GM12891 (cell line): Measurements from ENCODE around the gene CIDEC.

Experiments
- DNase-seq: peaks from one replicate; pipeline ENCODE4 v3.0.0; 2011; ENCODE audit warnings: low spot score; ENCODE audit not compliant: insufficient read length
- FAIRE-seq: peaks from 2 replicates; lab custom pipeline; 2011; peaks lifted over from hg19 to GRCh38; lab: Jason Lieb, UNC
- PAX5 ChIP-seq: IDR thresholded peaks from 2 replicates; pipeline ENCODE4 v1.6.1; 2011; ENCODE audit warnings: low read length, moderate library complexity, mild to moderate bottlenecking; ENCODE audit not compliant: insufficient read depth, severe bottlenecking
- POLR2A ChIP-seq: IDR thresholded peaks from 2 replicates; pipeline ENCODE4 v1.6.1; 2011; ENCODE audit warnings: low read depth, low read length, control low read depth
- POLR2AphosphoS5 ChIP-seq: IDR thresholded peaks from 2 replicates; pipeline ENCODE4 v1.6.1; 2011; ENCODE audit warnings: low read depth, low read length, control low read depth
- POU2F2 ChIP-seq: IDR thresholded peaks from 2 replicates; pipeline ENCODE4 v1.6.1; 2011; ENCODE audit warnings: low read depth, mild to moderate bottlenecking, control low read depth, low read length, moderate library complexity
- SPI1 ChIP-seq: IDR thresholded peaks from 2 replicates; pipeline ENCODE4 v1.6.1; 2011; ENCODE audit warnings: low read depth, low read length, control low read depth
- TAF1 ChIP-seq: IDR thresholded peaks from 2 replicates; pipeline ENCODE4 v1.6.1; 2011; ENCODE audit warnings: low read depth, low read length, control low read depth

CIDEC gene

DNA sequence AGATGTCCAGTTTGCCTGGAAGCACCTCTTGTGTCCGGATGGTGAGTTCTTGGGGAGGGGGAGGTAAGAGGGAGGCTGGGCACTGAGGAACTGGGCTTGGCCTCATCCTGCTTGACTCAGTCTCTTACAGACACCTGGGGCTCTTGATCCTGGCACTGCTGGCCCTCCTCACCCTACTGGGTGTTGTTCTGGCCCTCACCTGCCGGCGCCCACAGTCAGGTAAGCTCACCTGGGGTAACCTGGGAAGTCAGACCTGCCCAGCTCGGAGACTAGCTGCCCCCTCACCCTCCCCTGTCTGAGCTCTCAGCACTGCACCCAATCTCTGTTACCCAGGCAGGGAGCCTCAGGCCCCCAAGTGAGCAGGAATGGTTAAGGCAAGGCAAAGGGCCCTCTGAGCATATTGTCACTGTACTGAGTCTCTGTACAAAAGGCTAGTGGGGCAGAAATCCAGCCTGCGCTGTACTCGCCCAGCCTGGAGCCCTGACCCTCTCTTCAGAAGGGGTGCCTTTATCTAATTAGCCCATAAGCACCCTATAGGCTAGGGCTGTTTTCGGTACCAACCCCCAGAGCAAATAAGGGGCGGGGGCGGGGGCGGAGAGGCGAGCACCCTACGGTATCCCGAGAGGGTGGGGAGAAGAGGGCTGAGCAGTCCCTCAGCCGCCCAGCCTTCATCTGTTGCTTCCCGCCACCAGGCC lies 34.7 kb upstream of the CIDEC start:
- FAIRE-seq (no peak), DNase-seq (no peak)
- TF ChIP-seq TAF1: no peak
- no peak for TF ChIP-seq SPI1
- TF ChIP-seq POLR2A: no peak
- TF ChIP-seq PAX5: no peak
- TF ChIP-seq POU2F2: no peak
- no peak for TF ChIP-seq POLR2AphosphoS5

DNA sequence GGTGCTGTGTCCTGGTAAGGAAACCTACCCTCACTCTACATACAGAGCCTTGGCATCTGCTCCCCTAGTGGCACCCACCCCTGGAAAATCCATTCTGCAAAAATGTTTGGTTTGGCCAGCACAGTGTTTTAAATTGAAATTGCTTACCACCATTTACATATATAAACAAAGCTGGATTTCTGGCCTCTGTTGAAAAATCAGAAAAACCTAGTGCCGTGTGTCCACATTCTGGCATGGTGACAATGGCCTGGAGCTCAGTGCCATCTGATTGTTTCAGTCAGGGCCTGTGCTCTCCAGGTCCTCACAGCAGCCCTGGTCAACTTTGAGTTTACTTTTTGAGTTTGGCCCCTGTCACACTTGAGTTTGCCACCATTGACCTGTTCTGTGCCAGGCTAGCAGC lies 34.0 kb upstream of the CIDEC start:
- FAIRE-seq: no peak
- DNase-seq: no peak
- TF ChIP-seq PAX5: no peak
- TF ChIP-seq POU2F2: no peak
- TF ChIP-seq POLR2AphosphoS5: no peak
- TF ChIP-seq TAF1: no peak

DNA sequence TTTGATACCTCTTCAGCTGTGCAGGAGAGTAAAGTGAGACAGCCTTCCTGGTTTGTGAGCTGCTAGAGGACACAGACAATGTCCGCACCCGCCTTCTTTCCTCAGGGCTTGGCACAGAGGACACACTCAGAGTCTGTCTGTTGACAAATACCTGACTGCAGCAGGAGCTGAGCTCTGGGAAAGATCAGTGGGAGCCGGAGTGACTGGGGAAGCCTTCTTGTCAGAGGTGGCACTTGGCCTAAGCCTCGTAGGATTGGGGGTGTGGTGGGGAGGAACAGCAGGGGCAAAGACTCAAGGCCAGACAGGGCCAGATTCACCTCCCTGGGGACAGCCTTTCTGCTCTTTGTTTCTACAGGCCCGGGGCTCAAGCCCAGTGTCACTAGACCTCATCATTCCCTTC lies 33.5 kb upstream of the CIDEC start:
- FAIRE-seq (no peak), DNase-seq (no peak)

DNA sequence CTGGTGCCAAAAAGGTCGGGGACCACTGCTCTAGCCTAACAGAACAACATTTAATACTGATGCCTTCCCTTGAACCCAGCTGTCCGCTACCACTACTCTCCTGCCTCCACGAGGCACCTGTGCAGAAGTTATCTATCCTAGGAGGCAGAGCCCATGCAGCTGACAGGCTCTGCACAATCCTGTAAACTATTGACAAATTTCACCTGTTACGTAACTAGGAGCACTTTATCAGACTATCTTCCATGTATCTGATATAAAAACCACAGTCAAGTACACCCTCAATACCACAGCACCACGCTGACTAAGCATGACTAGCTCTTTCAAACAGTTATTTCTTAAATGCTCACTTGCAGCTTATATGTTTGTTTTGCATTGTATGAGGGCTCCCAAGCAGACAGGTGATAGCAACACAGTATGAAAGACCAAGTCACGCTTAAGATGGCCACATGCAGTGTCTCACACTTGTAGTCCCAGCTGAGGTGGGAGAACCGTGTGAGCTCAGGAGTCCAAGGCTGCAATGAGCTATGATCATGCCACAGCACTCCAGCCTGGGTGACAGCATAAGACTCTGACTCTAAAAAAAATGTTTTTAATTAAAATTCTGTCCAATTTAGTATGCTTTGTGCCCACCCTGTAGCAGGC lies 32.4 kb upstream of the CIDEC start:
- FAIRE-seq: no peak
- TF ChIP-seq SPI1 (no peak), POLR2A (no peak), PAX5 (no peak), POLR2AphosphoS5 (no peak)
- no peak for DNase-seq

More for the DNA sequence above, 33.5 kb upstream of the CIDEC start:
- no peak for TF ChIP-seq POU2F2
- TF ChIP-seq SPI1: no peak
- TF ChIP-seq TAF1: no peak
- no peak for TF ChIP-seq POLR2A
- TF ChIP-seq POLR2AphosphoS5: no peak
- no peak for TF ChIP-seq PAX5

DNA sequence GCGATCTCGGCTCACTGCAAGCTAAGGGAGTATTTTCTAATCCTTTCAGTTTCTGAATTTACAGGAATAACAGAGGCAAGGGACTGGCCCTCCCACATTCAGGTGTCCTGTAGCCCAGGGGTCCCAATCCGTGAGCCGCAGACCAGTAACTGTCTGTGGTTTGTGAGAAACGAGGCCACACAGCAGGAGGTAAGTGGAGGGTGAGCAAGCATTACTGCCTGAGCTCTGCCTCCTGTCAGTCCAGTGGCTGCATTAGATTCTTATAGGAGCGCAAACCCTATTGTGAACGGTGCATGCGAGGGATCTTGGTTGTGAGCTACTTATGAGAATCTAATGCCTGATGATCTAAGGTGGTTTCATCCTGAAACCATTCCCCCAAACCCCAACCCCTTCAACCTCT lies 31.8 kb upstream of the CIDEC start:
- DNase-seq (no peak), FAIRE-seq (no peak)
- TF ChIP-seq POLR2AphosphoS5 (no peak), POLR2A (no peak), SPI1 (no peak), POU2F2 (no peak), PAX5 (no peak), TAF1 (no peak)

DNA sequence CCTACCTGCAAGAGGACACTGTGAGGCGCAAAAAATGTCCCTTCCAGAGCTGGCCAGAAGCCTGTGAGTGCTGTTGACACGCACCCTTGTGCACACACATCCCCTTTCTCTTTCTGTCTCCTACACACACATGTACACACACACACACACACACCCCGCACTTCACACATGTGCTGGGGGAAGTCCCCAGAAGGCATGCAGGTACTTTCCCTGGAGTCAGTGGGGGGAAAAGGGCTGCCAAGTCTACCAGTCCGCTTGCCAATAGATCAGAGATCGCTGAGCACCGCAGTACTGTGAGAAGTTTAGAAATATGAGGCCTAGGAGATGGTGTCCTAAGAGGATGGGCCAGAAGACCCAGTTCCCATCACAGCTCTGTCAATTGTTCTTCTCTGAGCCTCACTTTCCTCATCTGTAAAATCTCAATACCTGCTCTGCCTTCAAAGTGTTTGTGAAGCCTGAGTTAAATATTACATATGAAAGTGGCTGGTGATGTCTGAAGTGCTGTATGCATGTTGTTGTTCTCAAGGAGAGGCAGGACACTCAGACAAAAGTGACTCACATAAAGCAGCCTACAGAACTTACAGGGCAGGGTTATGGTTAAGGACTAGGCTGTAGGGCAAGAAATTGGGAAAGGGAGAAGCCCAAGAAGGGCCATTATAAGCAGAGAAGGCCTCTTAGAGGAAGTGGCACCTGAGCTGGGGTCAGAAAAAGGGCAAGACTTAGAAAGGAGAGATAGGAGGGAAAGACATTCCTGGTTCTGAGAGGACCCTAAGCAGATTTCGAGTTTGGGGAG lies 29.4 kb upstream of the CIDEC start:
- FAIRE-seq: no peak
- no peak for DNase-seq

DNA sequence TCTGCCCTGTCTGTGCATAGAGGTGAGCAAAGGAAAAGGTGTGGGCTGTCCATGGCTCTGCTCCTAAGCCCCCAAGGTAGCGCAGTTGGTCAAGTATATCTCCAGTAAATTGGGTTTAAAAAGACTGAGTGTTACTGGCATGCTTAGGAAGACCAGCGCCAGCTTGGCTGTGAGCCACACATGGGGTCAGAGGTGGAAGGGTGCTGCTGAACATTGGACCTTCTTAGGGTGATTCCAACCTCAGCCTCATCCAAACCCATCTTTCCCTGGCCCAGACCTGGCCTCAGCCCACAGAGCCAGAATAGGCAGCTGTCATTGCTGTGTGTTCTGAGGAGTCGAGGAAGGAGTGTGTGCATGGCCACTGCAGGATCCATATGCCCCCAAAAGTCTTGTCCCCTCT lies 28.2 kb upstream of the CIDEC start:
- TF ChIP-seq SPI1 (no peak), POLR2AphosphoS5 (no peak), TAF1 (no peak), POU2F2 (no peak), POLR2A (no peak), PAX5 (no peak)
- DNase-seq (no peak), FAIRE-seq (no peak)

More for the DNA sequence above, 29.4 kb upstream of the CIDEC start:
- no peak for TF ChIP-seq POU2F2
- TF ChIP-seq SPI1: peak; percentile 51

DNA sequence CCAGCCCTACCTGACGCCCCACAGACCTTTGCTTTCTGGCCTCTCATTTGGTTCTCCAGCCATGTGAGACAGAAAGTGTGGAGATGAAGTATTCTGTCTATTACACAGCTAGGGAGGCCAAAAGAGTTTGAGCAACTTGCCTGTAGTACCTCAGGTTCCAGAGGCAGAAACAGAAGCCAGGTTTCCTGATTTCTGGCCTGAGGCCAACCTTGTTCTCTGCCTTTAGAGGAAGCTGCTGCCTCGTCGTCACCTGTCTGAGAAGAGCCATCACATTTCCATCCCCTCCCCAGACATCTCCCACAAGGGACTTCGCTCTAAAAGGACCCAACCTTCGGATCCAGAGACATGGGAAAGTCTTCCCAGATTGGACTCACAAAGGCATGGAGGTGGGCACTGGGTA lies 26.4 kb upstream of the CIDEC start:
- TF ChIP-seq POLR2A (no peak), TAF1 (no peak)
- FAIRE-seq: no peak
- DNase-seq: no peak

DNA sequence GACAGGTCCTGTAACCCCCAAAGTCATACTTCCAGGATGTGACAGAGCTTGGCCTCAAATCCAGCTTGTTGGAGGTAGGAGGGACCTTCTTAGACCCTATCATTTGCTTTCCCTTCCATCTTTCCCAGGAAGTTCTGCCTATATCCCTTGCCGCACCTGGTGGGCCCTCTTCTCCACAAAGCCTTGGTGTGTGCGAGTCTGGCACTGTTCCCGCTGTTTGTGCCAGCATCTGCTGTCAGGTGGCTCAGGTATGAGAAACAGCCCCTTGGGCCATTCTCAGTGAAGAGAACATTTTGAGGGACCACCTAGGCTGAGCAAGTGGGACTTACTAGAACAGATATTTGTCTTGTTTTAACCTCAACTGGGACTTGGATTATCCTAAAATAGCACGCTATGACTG lies 23.9 kb upstream of the CIDEC start:
- DNase-seq (no peak), FAIRE-seq (no peak)
- no peak for TF ChIP-seq POLR2AphosphoS5

DNA sequence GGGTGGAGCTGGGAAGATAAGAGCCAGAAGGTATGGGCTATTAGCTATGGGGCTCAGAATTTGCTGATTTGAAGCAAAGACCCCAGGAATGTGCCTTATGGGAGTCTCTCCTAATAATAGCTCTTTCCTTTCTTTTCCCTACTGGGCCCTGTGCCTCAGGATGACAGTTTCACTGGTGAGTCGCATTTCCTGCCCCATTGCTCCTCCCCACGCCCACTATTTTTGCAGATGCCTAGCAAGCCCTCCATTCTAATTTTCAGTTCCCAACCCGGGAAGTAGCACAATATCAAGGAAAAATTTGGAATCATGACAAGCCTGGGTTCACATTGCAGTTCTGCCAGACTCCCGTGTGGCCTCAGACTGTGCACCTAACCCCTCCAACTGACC lies 23.2 kb upstream of the CIDEC start:
- DNase-seq (no peak), FAIRE-seq (no peak)
- no peak for TF ChIP-seq SPI1
- TF ChIP-seq TAF1: no peak
- TF ChIP-seq POLR2A: no peak
- TF ChIP-seq PAX5: no peak
- no peak for TF ChIP-seq POLR2AphosphoS5
- no peak for TF ChIP-seq POU2F2
